ENCODE results near the gene TMEM263. TPM values are rescaled to one million over a fixed set of nuclear protein-coding genes. Genes with fewer than 3 reads are reported as not detected.

Gene TMEM263
- total and polyA plus RNA-seq, 2 of the 8 experiments (the other 6 are each of a cell fraction or from before 2014, with no cell fraction given) = 2.9 to 12.3 TPM

DNA sequence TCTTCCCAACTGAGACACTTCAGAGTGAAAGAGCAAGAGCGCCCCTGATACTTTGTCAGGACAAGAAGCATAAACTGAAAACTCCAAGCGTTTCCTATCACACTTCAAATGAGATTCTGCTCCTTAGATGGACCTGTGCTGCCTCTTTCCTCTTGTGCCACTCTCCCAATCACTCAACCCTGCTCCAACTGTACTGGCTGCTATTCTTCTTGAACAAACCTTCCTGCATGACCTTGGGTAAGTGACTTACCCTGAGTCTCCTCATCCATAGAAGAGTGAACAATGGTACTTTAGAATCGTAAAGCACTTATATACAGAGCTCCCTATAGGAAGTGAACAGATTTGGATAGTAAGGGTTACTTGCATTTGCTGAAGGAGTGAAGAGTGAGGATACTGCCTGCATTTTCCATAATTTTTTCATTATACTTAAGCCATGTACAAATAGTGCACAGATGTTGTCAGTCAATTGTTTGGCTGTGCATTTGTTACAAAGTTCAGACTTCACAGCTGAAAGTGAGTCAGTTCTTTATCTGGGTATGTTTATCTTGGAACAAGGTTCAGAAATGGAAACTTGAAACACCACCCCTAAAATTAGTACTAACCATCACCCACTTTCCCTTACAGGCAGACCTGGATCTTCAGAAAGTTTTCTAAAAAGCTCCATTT is 20.4 kb downstream of the TMEM263 start:
- Histone ChIP-seq H3K9ac (replicated peaks in 1 of 4; ENCODE audit: extremely low read depth in 1 of 4, low read depth in 3 of 4, low read length in 3 of 4) (no peak overlapping the region), H2AK5ac (ENCODE audit: low read depth, low read length) (no peak overlapping the region), H3K23ac (ENCODE audit: insufficient read length) (no peak overlapping the region), H4K5ac (ENCODE audit: insufficient read length, low read depth, low read length) (no peak overlapping the region), H2BK12ac (ENCODE audit: low read depth, low read length) (no peak overlapping the region), H3K18ac (ENCODE audit: extremely low read depth, low read length) (no peak overlapping the region), H3K79me2 (ENCODE audit: control insufficient read depth in 1 of 2, insufficient read depth in 2 of 2, low read length in 2 of 2) (no peaks in the 10 kb centered on the region), H3K14ac (ENCODE audit: insufficient read length) (no peak overlapping the region), H2BK20ac (ENCODE audit: low read length) (no peak overlapping the region), H3K23me2 (ENCODE audit: low read depth, low read length) (no peaks in the 10 kb centered on the region), H3K9me3 (ENCODE audit: insufficient read depth in 2 of 2, low read depth in 1 of 2, low read length in 1 of 2) (no peaks in the 10 kb centered on the region), H2BK5ac (ENCODE audit: low read depth, low read length) (no peak overlapping the region), H3K27ac (ENCODE audit: low read depth, low read length) (no peak overlapping the region), H4K20me1 (replicated peaks in 1 of 2; ENCODE audit: control insufficient read depth in 1 of 2, insufficient read depth in 2 of 2, low read length in 2 of 2) (peaks cover 0 to 1% of the 10 kb centered on the region in 2 experiments), H3K4ac (replicated peaks; ENCODE audit: insufficient read length, low read depth, low read length) (no peak overlapping the region), H3K27me3 (replicated peaks in 1 of 4; ENCODE audit: control insufficient read depth in 3 of 4, extremely low read depth in 1 of 4, insufficient read depth in 3 of 4, low read length in 3 of 4) (no peaks in the 10 kb centered on the region), H2BK15ac (ENCODE audit: low read length) (no peak overlapping the region), H3K56ac (replicated peaks; ENCODE audit: insufficient read length, low read depth, low read length) (no peak overlapping the region), H3K4me2 (ENCODE audit: insufficient read depth in 1 of 2, low read depth in 2 of 2, low read length in 2 of 2) (no peak overlapping the region), H3K79me1 (ENCODE audit: low read depth, low read length) (no peaks in the 10 kb centered on the region), H4K8ac (ENCODE audit: extremely low read depth, insufficient read depth, low read length) (no peak overlapping the region), H4K91ac (replicated peaks; ENCODE audit: insufficient read length, low read length) (no peak overlapping the region), H2AFZ (ENCODE audit: low read length) (no peak overlapping the region), H3K36me3 (ENCODE audit: control insufficient read depth in 2 of 4, insufficient read depth in 4 of 4, low read length in 3 of 4) (peaks cover 0 to 3% (median 0%) of the 10 kb centered on the region in 4 experiments; a peak in 2 of 8 replicates), H2BK120ac (replicated peaks; ENCODE audit: low read depth, low read length) (no peak overlapping the region), H3K4me3 (ENCODE audit: extremely low read depth in 1 of 4, insufficient read depth in 2 of 4, low read depth in 3 of 4, low read length in 4 of 4) (no peak overlapping the region), H3K4me1 (replicated peaks in 1 of 4; ENCODE audit: control insufficient read depth in 3 of 4, insufficient read depth in 4 of 4, low read length in 3 of 4) (no peaks in the 10 kb centered on the region)
- no peak for DNase-seq (ENCODE audit: low read depth in 1 of 2, low spot score in 2 of 2)
- FAIRE-seq = no peak
- CTCF ChIA-PET (ENCODE audit: partially characterized antibody) = interaction anchor here (1.6 kb wide), 1 partner anchor 37 kb away, joined by 3 read pairs; no protein-coding TSS in a partner anchor
- POLR2A ChIA-PET (ENCODE audit: partially characterized antibody) = interaction anchor here (2.2 to 3.2 kb wide), 2 partner anchors 11 to 20 kb away, joined by 5 to 11 read pairs; partner anchors contain the start of genes MTERF2 and TMEM263
- TF ChIP-seq, protein P1, sequence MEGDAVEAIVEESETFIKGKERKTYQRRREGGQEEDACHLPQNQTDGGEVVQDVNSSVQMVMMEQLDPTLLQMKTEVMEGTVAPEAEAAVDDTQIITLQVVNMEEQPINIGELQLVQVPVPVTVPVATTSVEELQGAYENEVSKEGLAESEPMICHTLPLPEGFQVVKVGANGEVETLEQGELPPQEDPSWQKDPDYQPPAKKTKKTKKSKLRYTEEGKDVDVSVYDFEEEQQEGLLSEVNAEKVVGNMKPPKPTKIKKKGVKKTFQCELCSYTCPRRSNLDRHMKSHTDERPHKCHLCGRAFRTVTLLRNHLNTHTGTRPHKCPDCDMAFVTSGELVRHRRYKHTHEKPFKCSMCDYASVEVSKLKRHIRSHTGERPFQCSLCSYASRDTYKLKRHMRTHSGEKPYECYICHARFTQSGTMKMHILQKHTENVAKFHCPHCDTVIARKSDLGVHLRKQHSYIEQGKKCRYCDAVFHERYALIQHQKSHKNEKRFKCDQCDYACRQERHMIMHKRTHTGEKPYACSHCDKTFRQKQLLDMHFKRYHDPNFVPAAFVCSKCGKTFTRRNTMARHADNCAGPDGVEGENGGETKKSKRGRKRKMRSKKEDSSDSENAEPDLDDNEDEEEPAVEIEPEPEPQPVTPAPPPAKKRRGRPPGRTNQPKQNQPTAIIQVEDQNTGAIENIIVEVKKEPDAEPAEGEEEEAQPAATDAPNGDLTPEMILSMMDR (IDR thresholded peaks at IDR 0.05; ENCODE audit: control extremely low read depth in 1 of 3, insufficient read depth in 1 of 3, low read depth in 1 of 3, low read length in 3 of 3) = no peak
- TF ChIP-seq CHD2 (IDR thresholded peaks at IDR 0.05; ENCODE audit: low read length) (no peak), RNF2 (IDR thresholded peaks at IDR 0.05; ENCODE audit: borderline replicate concordance, low read depth, low read length, missing control alignments, poor library complexity, severe bottlenecking) (no peak), RAD21 (IDR thresholded peaks at IDR 0.05 in 1 of 2, conservative IDR thresholded peaks at IDR 0.05 in 1 of 2; ENCODE audit: low read depth in 2 of 2, low read length in 2 of 2) (peak; percentile 14 to 16; a peak in 2 of 4 replicates)
- WGBS, 2 experiments (ENCODE audit: extremely low coverage in 1 of 2, insufficient coverage in 1 of 2, insufficient read length in 1 of 2, insufficient replicate concordance in 2 of 2, low coverage in 1 of 2, low lambda C conversion rate in 2 of 2, missing lambda C conversion rate in 1 of 2) = 86% methylated on average over 3 of the region's 3 CpGs; no CpG with 5 or more reads in 1 of the 2 experiments

Data from H1 (cell line).